Measurements from ENCODE around the gene NFS1. TPM values are rescaled to one million over a fixed set of nuclear protein-coding genes. Genes with fewer than 3 reads are reported as not detected.

Gene NFS1
- polyA plus RNA-seq, 2 of the 4 experiments (the other 2 are of a cell fraction): 44.0 to 50.5 TPM

GRCh38 chr20:35731862-35732643 lies 32.9 kb upstream of the NFS1 start:
- 89% methylated on average over 24 of the region's 24 CpGs for WGBS (ENCODE audit: missing lambda C conversion rate)
- Histone ChIP-seq H3K4me3 (no peak overlapping the region), H3K4me1 (peaks cover 59% of the 10 kb centered on the region), H3K27ac (no peak overlapping the region), H3K4me2 (peak overlapping the region; percentile 27; the same call in 2 of the 3 replicates), H3K9me3 (no peaks in the 10 kb centered on the region)
- ATAC-seq (no peak), DNase-seq (ENCODE audit: low read depth in 1 of 2, low spot score in 1 of 2) (no peak), FAIRE-seq (no peak)
- ChIA-PET CTCF (interaction anchor here (0.6 to 2.7 kb wide), 3 partner anchors 137 to 223 kb away, joined by 3 to 11 read pairs (median 4); partner anchors contain the start of gene SCAND1), POLR2A (interaction anchor here (0.7 to 4.0 kb wide), 3 partner anchors 10 to 152 kb away, joined by 3 to 38 read pairs (median 11); partner anchors contain the start of gene RBM39)
- TF ChIP-seq ZFP36 (IDR thresholded peaks at IDR 0.05; ENCODE audit: borderline replicate concordance, partially characterized antibody) (no peak), TFCP2L1 (CRISPR knock-in tag; IDR thresholded peaks at IDR 0.05) (no peak), TP53 (CRISPR knock-in tag; IDR thresholded peaks at IDR 0.05) (no peak), RARB (CRISPR knock-in tag; IDR thresholded peaks at IDR 0.05) (no peak), HOXB13 (CRISPR knock-in tag; IDR thresholded peaks at IDR 0.05; ENCODE audit: low read depth) (no peak), POLR2AphosphoS2 (conservative IDR thresholded peaks at IDR 0.05; ENCODE audit: low read length) (0 out of 2 replicates have a peak, but pooled peaks have one; percentile 18)

GRCh38 chr20:35731469-35731788 lies 32.3 kb upstream of the NFS1 start:
- TF ChIP-seq HOXA7 (CRISPR knock-in tag; IDR thresholded peaks at IDR 0.05) (peak; percentile 66; the same call in 1 of the 2 replicates), RCOR1 (IDR thresholded peaks at IDR 0.05; ENCODE audit: low read depth, low read length) (no peak)
- no peak for ATAC-seq
- Histone ChIP-seq H3K9me3 (no peaks in the 10 kb centered on the region), H3K27ac (no peak overlapping the region), H3K4me1 (peaks cover 53% of the 10 kb centered on the region), H3K4me3 (no peak overlapping the region), H3K4me2 (peak overlapping the region; percentile 27; the same call in 2 of the 3 replicates)
- ChIA-PET POLR2A (interaction anchor here (1.3 to 4.0 kb wide), 2 partner anchors 11 to 153 kb away, joined by 5 to 38 read pairs; partner anchors contain the start of gene RBM39), CTCF (interaction anchor here (1.2 to 2.7 kb wide), 2 partner anchors 153 to 223 kb away, joined by 3 to 11 read pairs; partner anchors contain the start of gene SCAND1)
- WGBS (ENCODE audit: missing lambda C conversion rate): 70% methylated on average over 2 of the region's 2 CpGs
- FAIRE-seq: no peak
- DNase-seq (ENCODE audit: low read depth in 1 of 2, low spot score in 1 of 2): no peak

- ATAC-seq (no peak), FAIRE-seq (no peak), DNase-seq (ENCODE audit: low read depth in 1 of 2, low spot score in 1 of 2) (no peak)
- H3K4me2 ChIP-seq: peak overlapping the region; percentile 27; the same call in 2 of the 3 replicates
- ChIA-PET POLR2A (interaction anchor here (1.3 to 4.0 kb wide), 2 partner anchors 12 to 154 kb away, joined by 5 to 38 read pairs; partner anchors contain the start of gene RBM39), CTCF (interaction anchor here (1.2 to 2.7 kb wide), 2 partner anchors 153 to 224 kb away, joined by 3 to 11 read pairs; partner anchors contain the start of gene SCAND1)
- no peak for TF ChIP-seq CHD4 (IDR thresholded peaks at IDR 0.05; ENCODE audit: borderline replicate concordance)
- TF ChIP-seq JUN (IDR thresholded peaks at IDR 0.05): peak in 1 of 2 experiments; percentile 32; a peak in 1 of 5 replicates
- TF ChIP-seq RAD21 (conservative IDR thresholded peaks at IDR 0.05 in 1 of 2, IDR thresholded peaks at IDR 0.05 in 1 of 2): no peak
- no peak for TF ChIP-seq RARB (CRISPR knock-in tag; IDR thresholded peaks at IDR 0.05)
- no peak overlapping the region; the same call in 2 of the 3 replicates for H3K4me3 ChIP-seq
- H3K4me1 ChIP-seq: peaks cover 47% of the 10 kb centered on the region
- H3K9me3 ChIP-seq: no peaks in the 10 kb centered on the region
- WGBS (ENCODE audit: missing lambda C conversion rate): 66% methylated on average over 4 of the region's 4 CpGs
- no peak overlapping the region for H3K27ac ChIP-seq
Observed at GRCh38 chr20:35730583-35731468, 31.7 kb upstream of the NFS1 start.

GRCh38 chr20:35729836-35730582 lies 30.9 kb upstream of the NFS1 start:
- no peak for ATAC-seq
- FAIRE-seq: no peak
- no peaks in the 10 kb centered on the region for H3K9me3 ChIP-seq
- ChIA-PET POLR2A (interaction anchor here (0.7 to 4.0 kb wide), 4 partner anchors 12 to 154 kb away, joined by 3 to 38 read pairs (median 6); partner anchors contain the start of gene RBM39), CTCF (interaction anchor here (2.7 kb wide), 1 partner anchor 154 kb away, joined by 11 read pairs; no protein-coding TSS in a partner anchor)
- H3K4me2 ChIP-seq: no peak overlapping the region; the same call in 2 of the 3 replicates
- no peak overlapping the region for H3K27ac ChIP-seq
- peaks cover 38% of the 10 kb centered on the region for H3K4me1 ChIP-seq
- H3K4me3 ChIP-seq: no peak overlapping the region
- DNase-seq (ENCODE audit: low read depth in 1 of 2, low spot score in 1 of 2): no peak
- WGBS (ENCODE audit: missing lambda C conversion rate): 70% methylated on average over 2 of the region's 2 CpGs
- no peak for TF ChIP-seq FOXS1 (CRISPR knock-in tag; IDR thresholded peaks at IDR 0.05)
- TF ChIP-seq HOXB5 (CRISPR knock-in tag; IDR thresholded peaks at IDR 0.05): no peak
- TF ChIP-seq MAZ (IDR thresholded peaks at IDR 0.05; ENCODE audit: borderline replicate concordance, low read depth, low read length): no peak
- no peak for TF ChIP-seq CTCF (IDR thresholded peaks at IDR 0.05)
- no peak for TF ChIP-seq TP53 (CRISPR knock-in tag; IDR thresholded peaks at IDR 0.05)
- no peak for TF ChIP-seq RFX5 (IDR thresholded peaks at IDR 0.05)
- TF ChIP-seq SMC3 (IDR thresholded peaks at IDR 0.05): no peak
- TF ChIP-seq FOSB (CRISPR knock-in tag; IDR thresholded peaks at IDR 0.05): peak; percentile 75
- no peak for TF ChIP-seq HDAC2 (IDR thresholded peaks at IDR 0.05)
- no peak for TF ChIP-seq POLR2A (IDR thresholded peaks at IDR 0.05; ENCODE audit: low read length)
- TF ChIP-seq FOSL2 (IDR thresholded peaks at IDR 0.05): no peak
- TF ChIP-seq FOSL2 (CRISPR knock-in tag; IDR thresholded peaks at IDR 0.05): no peak
- peak; percentile 48; the same call in 1 of the 2 replicates for TF ChIP-seq RARB (CRISPR knock-in tag; IDR thresholded peaks at IDR 0.05)
- TF ChIP-seq ZNF302 (CRISPR knock-in tag; IDR thresholded peaks at IDR 0.05): no peak
